ENCODE measurements around the gene SERPING1.

SERPING1 gene

DNA sequence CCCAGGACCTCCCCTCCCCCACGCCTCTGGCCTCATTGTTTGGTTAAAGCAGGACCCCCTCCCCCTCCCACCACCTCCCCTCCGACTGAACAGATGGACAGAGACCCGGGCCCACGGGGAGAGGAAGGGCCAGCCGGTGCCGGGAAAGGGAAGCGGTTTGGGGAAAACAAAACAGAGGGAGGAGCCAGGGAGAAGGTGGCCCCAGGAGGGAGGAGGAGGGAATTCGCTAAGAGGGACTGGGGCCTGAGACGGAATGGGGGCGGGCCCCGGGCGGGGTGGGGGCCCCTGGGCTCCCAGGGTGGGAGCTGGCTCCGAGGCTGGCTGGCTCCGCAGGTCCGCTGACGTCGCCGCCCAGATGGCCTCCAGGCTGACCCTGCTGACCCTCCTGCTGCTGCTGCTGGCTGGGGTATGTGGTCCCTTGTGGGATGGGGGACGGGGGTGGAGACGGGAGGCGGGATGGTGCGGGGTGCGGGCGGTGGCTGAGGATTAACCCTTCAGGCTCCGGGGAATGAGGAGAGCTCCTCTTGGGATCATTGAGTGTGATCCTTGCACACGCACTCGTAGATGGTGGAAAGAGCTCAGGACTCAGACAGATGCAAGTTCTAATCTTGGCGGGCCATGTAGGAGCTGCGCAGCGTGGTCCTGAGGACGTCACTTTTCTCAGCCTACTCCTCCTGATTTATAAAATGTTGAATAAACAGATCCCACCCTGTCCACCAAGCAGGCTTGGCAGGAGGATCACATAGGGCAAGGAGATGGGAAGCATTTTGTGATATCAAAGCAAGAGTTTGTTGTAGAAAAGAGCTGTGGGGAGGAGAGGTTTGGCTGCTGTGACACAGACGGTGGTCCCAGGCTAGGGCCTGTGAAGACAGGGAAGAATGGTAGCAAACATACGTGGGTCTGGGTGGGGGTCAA is 688 bp downstream of the SERPING1 start:
- DNase-seq (ENCODE audit: low spot score): no peak

DNA sequence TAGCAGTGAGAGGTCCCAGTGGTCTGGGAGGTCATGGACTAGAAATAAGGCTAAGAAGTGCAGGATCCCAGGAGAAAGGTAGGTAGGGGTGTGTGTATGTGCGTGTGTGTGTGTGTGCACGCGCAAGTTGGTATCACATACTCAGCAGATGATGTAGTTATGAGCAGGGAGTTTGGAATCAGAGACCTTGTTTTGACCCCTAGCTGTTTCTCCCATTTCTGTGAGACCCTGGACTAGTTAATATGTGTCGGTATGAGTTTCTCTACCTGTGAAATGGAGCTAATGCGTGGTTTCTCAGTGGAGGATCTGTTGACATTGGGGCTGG is 1.3 kb downstream of the SERPING1 start:
- DNase-seq (ENCODE audit: low spot score): no peak

DNA sequence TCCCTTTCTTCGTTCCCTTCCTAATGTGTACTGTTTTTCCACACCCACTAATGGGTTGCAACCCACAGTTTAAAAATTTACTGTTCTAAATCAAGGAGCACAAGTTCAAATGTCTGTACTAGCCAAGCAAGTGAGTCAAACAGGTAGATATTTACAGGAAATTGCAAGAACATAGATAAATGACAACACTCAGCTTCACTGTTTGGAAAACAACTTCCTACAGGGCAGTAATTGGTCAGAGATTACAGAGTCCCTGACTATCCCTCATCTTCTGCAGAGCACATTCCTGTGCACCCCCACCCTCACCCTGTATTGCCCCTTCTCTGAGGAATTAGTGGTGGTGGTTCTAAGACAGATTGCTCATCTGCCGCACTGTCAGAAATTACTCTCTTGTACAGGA is 1.9 kb downstream of the SERPING1 start:
- no peak for DNase-seq (ENCODE audit: low spot score)

DNA sequence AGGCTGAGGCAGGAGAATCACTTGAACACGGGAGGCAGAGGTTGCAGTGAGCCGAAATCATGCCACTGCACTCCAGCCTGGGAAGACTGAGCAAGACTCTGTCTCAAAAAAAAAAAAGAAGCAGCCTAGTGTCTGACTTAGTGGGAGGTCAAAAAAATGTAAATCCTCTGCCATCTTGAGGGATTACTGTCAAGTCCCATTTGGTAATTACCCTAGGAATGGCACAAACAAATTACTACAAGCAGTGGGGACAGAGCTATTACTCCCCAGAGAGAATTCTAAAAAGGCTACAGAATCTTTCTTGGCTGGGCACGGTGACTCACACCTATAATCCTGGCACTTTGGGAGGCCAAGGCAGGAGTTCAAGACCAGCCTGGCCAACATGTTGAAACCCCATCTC is 3.8 kb downstream of the SERPING1 start:
- DNase-seq (ENCODE audit: low spot score): no peak

DNA sequence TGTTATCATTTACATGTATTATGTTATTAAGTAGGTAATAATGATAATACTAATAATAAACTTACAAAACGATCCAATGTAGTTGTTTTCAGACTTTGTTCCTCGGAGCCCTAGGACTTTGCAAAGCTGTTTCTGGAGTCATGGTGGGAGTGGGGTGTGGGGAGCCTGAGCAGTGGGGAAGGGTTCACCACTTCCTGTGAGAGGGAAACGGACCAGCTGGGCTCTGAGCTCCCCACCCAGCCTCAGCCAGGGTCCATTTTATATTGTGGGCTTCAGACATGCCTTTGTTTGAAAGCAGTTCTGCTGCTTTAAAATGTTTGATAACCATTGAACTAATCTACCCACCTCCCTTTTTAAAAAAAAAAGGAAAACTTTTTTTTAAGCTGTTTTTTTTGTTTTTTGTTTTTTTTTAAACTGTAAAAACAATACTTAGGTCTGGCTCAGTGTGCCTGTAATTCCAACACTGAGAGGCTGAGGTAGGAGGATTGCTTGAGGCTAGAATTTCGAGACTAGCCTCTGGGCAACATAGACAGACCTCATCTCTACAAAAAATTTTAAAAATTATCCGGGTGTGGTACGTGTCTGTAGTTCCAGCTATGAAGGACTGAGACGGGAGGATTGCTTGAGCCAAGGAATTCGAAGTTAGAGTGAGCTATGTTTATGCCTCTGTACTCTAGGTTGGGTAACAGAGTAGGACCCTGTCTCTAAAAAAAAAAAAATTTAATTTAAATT is 7.0 kb downstream of the SERPING1 start:
- peak; percentile 11 for DNase-seq (ENCODE audit: low spot score)

DNA sequence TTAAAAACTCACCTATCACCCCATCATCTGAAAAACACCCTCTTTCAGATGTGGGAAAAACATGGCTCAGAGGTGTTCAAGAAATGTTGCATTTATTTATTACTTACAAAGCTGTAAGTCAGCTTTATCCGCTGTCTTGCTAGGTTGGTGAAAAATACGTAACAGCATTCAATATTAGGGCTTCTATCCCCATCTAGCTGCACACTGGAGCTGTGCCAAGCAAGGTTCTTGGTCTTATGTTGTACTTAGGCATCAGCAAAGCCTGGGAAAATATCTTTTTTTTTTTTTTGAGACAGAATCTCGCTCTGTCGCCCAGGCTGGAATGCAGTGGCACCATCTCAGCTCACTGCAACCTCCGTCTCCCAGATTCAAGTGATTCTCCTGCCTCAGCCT is 7.5 kb downstream of the SERPING1 start:
- no peak for DNase-seq (ENCODE audit: low spot score)

DNA sequence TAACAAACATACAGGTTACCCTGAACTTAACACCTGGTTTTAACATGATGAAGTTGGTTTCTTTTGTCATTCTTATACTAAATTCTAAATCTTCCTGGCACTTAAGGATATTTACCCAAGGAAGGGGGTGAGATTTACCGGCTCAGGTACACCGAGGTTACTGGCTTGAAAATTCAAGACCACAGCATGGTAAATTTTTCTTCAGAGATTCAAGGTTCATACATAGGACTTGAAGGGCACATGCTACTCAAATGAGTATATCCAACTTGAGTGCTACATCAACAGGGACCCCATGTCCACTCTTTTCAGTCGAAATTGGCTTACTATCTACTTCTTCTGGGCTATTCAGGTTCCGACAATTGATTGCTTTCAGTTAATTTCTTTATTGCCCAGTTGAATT is 12.7 kb downstream of the SERPING1 start:
- DNase-seq (ENCODE audit: low spot score): no peak

DNA sequence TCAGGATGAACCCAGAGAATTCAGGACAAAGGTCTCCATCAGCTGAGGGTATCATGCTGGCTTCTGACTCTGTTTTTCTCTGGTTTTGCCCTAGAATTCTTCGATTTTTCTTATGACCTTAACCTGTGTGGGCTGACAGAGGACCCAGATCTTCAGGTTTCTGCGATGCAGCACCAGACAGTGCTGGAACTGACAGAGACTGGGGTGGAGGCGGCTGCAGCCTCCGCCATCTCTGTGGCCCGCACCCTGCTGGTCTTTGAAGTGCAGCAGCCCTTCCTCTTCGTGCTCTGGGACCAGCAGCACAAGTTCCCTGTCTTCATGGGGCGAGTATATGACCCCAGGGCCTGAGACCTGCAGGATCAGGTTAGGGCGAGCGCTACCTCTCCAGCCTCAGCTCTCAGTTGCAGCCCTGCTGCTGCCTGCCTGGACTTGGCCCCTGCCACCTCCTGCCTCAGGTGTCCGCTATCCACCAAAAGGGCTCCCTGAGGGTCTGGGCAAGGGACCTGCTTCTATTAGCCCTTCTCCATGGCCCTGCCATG is 16.8 kb downstream of the SERPING1 start:
- DNase-seq (ENCODE audit: low spot score): no peak

DNA sequence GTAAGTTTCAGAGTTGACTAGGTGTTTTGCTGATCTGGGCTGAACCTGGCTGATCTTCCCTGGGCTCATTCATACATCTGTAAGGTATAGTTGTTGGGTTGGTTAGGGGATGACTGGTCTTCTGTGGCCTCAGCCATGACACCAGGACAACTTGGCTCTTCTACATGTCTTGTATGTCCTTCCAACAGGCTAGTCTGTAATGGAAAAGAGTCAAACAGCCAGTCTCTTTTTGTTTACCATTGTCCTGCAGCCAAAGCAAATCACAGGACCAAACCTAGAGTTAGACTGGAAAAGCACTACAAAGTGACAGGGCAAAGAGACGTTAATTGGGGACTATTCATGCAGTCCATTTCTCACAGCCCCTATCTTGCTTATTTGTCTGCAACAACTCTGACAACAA is 17.8 kb downstream of the SERPING1 start:
- DNase-seq (ENCODE audit: low spot score): no peak

DNA sequence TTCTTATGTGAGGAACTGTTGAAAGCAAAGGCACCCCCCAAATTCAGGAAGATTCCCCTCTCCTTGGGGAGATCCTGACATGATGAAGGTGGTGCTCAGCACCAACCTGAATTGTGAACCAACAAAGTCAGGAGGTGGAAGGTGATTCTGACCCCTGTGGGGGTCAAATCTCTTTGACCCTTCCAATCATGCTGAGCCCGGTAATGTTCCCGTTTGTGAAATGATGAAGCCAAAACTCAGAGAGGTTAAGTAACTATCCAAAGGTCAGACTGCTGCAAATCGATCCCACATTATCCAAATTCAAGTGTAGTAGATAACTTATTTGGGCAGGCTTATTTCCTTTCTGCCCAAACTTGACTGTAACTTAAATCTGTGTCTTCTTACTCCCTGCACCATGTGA is 19.1 kb downstream of the SERPING1 start:
- no peak for DNase-seq (ENCODE audit: low spot score)

DNA sequence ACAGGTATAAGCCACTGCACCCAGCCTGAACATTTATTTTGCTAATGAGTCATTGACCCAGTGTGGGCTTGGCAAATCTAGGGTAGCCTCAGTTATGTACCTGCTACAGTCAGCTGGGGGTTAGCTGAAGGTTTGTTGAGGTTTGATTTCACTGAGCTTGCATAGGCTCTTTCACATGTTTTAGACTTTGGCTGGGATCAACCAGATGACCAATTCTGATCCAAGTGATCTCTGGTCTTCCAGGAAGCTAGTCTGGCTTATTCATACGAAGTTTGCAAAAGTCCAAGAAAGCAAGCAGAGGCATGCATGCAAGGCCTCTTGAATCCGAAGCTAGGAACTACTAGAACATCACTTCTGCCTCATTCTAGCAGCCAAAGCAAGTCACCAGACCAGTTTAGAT is 21.0 kb downstream of the SERPING1 start:
- DNase-seq (ENCODE audit: low spot score): no peak

DNA sequence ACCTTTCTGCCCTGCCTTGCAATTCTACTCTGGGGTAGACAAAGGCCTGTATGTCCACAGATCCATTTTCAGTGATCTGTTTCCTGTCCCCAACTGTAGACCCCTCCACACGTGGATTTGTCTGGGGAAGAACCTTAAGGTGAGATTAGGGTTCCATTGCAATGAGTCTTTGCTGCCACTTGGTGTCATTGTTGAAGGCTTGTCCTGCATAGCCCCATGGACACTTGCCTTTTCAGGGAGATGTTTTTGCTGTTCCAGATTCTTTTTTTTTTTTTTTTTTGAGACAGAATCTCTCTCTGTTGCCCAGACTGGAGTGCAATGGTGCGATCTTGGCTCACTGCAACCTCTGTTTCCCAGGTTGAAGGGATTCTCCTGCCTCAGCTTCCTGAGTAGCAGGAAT is 21.8 kb downstream of the SERPING1 start:
- peak; percentile 39 for DNase-seq (ENCODE audit: low spot score)

DNA sequence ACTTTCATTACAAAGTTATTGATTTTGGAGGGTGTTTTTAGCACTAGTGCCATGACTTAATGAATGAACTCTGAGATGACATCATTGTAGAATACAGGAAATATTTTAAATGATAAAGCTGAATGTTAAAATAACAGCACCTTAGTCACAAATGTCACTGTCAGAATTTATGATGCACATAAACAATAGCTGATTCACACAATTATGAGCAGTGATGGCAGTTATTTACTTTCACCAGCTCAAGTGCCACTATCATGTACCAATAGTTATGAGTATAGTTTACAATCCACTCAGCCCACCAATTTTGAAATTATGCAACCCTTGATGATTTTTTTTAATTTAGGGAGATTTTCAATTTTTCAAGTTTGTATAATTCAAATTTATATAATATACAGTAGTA is 23.0 kb downstream of the SERPING1 start:
- DNase-seq (ENCODE audit: low spot score): no peak

DNA sequence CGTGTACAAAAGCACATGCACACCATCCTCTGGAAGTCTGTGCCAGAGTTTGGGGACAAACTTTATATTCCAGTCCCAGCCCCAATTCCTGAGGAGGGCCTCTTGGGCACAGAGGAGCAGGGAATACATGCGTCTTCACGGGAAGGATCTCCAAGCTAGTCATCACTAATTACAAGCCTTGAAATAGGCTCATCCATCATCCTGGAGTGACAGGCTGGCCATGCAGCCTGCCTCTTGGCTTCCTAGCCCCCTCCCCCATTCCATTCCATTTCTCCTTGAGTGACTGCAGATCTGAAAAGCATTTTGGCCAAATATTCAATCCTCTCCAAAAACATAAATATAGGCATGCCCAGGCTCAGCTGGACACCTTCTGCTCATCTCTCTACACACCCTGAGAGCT is 24.8 kb downstream of the SERPING1 start:
- DNase-seq (ENCODE audit: low spot score): no peak

DNA sequence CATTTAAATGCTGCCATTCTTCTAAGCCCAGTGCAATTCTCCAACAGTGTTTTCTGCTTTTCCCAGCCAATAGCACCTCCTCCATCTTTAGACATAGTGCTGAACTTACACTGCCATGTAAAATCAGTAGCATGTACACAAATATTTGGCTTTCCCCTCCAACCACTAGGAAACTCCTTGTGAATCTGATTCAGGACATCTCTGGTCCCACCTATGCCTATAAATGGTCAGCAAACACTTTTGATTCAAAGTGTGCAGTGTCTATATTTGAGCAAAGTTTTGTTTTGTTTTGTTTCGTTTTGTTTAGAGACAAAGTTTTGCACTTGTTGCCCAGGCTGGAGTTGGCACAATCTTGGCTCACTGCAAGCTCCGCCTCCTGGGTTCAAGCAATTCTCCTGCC is 27.4 kb downstream of the SERPING1 start:
- no peak for DNase-seq (ENCODE audit: low spot score)

DNA sequence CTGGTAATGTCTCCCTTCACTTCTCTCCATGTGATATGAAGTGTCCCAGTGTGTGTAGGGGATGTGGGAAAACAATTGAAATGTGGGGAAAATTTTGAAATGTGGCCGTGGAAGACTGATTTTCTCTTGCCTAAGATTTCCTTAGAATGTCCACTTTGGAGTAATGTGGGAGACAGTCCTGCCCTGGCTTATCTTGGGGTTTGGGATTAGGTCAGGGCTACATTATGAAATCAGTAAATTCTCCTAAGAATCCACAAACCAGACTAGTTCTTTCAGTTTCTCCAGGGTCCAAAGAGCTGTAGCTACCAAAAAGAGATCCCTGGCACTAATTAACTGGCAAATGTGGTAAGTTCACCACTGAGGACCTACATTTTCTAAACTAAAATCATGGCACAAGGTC is 29.4 kb downstream of the SERPING1 start:
- DNase-seq (ENCODE audit: low spot score): no peak

DNA sequence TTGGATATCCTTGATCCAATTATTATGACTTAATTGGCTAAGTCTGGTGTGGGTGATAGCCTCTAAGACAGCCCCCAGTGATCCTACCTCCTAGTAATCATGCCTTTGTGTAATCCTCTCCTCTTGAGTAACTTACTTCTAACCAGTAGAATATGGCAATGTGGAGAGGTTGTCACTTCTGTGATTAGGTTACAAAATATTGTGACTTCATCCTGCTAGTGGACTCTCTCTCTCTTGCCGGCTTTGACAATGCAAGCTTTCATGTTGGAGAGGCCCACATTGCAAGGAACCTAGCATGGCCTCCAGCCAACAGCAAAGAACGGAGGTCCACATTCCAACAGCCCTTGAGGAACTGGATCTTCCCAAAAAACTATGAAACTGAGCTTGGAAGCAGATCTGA is 32.7 kb downstream of the SERPING1 start:
- no peak for DNase-seq (ENCODE audit: low spot score)

DNA sequence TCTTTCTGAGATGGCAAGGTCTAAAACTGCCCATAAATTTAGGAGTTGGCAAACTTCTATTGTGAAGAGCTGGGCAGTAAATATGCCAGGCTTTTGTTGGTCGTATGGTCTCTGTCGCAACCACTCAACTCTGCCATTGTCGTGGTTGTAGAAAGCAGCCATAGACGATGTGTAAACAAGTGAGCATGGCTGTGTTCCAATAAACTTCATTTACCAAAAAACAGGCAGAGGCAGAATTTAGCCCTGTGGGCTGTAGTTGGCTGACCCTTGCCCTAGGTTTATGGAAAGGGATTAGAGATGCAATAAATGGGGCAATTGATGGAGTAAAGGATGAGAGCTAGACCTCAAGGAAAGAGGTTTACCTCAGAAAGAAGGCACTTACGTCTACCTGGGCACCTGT is 34.6 kb downstream of the SERPING1 start:
- DNase-seq (ENCODE audit: low spot score): no peak

DNA sequence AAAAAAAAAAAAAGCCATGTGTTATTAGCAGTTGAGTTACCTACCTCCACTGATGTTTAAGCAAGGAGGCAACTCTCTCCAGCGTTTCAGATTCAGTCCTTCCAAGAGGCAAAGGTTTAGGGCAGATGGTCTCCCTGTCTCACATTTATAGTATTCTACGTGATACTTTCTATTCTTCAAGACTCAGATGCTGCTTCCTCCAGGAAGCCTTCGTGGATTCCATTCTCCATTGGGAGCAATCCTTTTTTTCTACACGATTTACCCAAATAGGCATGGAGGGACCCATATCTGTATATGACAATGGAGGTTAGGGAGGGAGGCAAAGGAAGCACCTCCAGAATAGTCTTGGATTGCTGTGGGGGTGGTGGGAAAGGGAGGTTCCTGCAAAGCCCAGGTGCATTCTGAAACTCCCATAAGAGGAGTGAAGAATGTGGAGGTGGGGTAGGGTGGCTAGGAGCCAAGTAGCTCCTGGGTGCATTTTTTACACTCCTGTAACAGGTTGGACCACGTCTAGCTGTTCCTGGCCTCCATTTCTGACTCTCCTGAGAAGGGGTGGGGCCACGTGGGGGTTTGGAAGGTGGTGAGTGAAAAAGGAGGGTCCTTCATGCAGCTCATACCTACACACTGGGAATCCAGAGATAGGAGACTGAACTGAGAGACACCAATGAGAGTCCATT is 36.0 kb downstream of the SERPING1 start:
- DNase-seq (ENCODE audit: low spot score): no peak

DNA sequence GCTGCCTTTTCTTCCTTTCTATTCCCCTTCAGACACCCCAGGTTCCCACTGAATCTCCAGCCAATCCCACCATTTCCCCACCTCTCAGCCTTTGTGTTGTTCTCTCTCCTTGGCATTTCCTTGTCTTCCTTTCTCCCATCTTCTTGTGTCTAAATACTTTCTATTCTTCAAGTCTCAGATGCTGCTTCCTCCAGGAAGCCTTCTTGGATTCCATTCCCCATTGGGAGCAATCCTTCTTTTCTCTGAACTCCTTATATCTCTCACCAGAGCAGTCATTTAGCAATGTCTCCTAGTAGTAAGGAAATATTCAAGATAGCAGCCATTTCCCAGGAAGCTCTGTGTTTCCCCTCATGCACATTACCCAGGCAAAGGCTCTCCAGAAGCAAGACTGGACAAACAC is 36.8 kb downstream of the SERPING1 start:
- DNase-seq (ENCODE audit: low spot score): no peak

DNA sequence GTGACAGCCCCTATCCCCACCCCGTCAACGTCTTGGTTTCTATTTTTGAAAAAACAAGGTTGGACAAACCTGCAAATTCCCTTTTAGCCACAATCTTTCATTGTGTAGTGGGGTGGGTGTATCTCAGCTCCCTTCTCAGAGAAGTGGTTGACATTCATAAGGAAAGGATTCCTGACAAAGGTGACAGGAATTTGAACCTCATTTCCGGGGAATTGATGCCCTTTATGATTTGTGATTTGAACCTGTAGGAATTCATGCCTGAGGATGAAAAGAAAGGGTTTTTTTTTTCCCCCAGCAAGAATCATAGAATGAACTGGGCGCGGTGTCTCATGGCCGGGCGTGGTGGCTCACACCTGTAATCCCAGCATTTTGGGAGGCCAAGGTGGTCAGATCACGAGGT is 37.8 kb downstream of the SERPING1 start:
- no peak for DNase-seq (ENCODE audit: low spot score)

DNA sequence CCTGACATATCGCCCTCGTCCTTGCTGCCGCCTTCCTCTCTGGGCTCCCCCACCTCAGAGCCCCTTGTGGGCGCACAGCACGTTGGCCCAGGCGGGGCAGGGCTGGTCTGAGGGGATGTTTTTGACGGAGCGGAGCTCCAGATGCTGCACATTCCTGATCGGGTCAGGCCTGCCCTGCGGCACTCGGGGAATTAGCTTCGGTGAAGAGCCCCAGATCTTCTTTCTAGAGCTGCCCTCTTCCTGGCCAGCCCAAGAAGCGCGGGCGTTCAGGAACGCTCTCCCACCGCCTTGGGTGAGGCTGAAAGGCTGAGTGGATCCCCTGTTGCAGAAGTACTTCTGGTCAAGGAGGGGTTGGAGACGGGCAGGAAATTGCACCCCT is 40.1 kb downstream of the SERPING1 start:
- DNase-seq (ENCODE audit: low spot score): no peak
